GM12865 (cell line): ENCODE results near the gene PSG5.
"Not testable (repeated sequence)": the region's sequence is repeated elsewhere in the genome, so short reads cannot be mapped to it uniquely, and the experiment has no call there.

Source experiments
- DNase-seq: peaks from one replicate; pipeline ENCODE4 v3.0.0; 2010; ENCODE audit warnings: low read depth
- H3K4me3 ChIP-seq: 2 replicates; pipeline ENCODE4 v1.5.1; 2011; ENCODE audit warnings: mild to moderate bottlenecking, low read depth, low read length, control low read depth
- CTCF ChIP-seq: IDR thresholded peaks from 2 replicates; pipeline ENCODE4 v1.5.1; 2011; ENCODE audit warnings: low read length, control low read depth, low read depth, inconsistent platforms; ENCODE audit not compliant: insufficient read depth; ENCODE audit errors: missing control alignments

PSG5 gene

DNA sequence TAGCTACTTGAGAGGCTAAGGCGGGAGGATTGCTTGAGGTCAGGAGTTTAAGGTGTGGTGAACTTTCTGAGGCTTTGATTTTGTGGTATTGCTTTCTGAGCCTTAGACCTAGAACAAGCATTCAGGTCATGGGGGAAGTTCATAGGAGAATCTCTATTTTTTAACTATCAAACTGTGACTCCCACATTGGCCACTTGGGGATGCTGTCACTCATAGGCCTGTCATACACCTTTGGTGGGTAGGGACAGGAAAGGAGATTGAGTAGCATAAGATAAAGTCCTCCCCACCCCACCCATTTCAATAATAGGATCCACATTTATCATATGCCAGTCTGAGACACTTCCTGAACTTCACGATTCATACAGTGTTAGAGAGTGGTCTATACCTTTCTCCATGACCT is 62.0 kb downstream of the PSG5 start:
- TF ChIP-seq CTCF = no peak
- no peak overlapping the region for H3K4me3 ChIP-seq

GRCh38 chr19:43120433-43121026 is 65.8 kb downstream of the PSG5 start:
- H3K4me3 ChIP-seq, DNase-seq: not testable (repeated sequence)

More for the DNA sequence above, 62.0 kb downstream of the PSG5 start:
- DNase-seq = no peak

DNA sequence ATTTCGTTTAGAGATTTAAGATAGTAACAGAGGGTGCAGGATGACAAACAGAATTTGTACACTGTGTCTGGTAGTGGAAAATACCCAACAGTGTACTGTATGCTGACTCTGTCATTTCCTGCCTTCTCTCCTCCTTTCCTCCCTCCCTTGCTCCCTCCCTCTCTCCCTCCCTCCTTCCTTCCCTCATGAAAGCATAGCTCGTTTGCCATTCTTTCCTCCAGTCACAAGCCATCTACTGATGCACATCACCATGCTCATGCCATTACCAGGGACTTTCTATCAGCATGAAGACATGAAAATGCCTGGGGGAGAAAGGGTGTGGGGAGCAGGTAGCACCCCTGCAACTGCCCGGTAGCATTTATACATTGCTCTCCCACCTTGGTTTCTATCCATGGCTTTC is 66.8 kb downstream of the PSG5 start:
- not testable (repeated sequence) for DNase-seq, H3K4me3 ChIP-seq
